ENCODE data around the gene TAF1D.

The TAF1D gene

DNA sequence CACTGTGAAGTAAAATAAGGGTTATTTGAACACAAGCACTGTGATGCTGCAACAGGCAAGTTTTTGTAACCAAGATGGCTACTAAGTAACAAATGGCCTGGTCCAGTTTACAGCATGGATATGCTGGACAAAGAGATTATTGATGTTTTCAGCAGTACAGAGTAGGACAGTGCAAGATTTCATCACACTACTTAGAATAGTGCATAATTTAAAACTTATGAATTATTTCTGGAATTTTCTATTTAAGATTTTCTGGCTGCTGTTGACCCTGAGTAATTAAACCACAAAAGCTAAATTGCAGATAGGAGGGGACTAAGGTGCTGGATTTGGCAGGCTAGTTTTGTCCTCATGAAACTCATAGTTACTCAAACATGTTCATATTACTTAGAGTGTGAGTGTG is 46.7 kb downstream of the TAF1D start:
- H2AFZ ChIP-seq (ENCODE audit: low read length), result no peak overlapping the region
- no peak overlapping the region for H3K4me2 ChIP-seq (ENCODE audit: insufficient read depth, low read length, poor library complexity, severe bottlenecking)
- H3K4me1 ChIP-seq (ENCODE audit: control insufficient read depth in 2 of 2, insufficient read depth in 1 of 2, low read depth in 1 of 2, low read length in 2 of 2), result no peaks in the 10 kb centered on the region
- no peaks in the 10 kb centered on the region for H3K79me1 ChIP-seq (ENCODE audit: low read depth, low read length)
- no peak overlapping the region for H2BK5ac ChIP-seq (ENCODE audit: low read length)
- peaks cover 19 to 93% of the 10 kb centered on the region in 2 donors for H3K36me3 ChIP-seq (replicated peaks in 1 of 2; ENCODE audit: control insufficient read depth in 2 of 2, insufficient read depth in 2 of 2, low read length in 2 of 2)
- H3K18ac ChIP-seq (ENCODE audit: low read length), result no peak overlapping the region
- no peak overlapping the region for H3K14ac ChIP-seq (ENCODE audit: low read length)
- H3K23ac ChIP-seq (ENCODE audit: low read depth, low read length, poor library complexity), result no peak overlapping the region
- no peak overlapping the region for H2AK5ac ChIP-seq (ENCODE audit: low read depth, low read length)
- no peaks in the 10 kb centered on the region for H3K9me3 ChIP-seq (replicated peaks in 1 of 2; ENCODE audit: control insufficient read depth in 2 of 2, insufficient read depth in 1 of 2, low read depth in 1 of 2, low read length in 2 of 2)
- H3K27me3 ChIP-seq (ENCODE audit: control insufficient read depth in 3 of 3, insufficient read depth in 3 of 3, low read depth in 1 of 3, low read length in 3 of 3), result no peaks in the 10 kb centered on the region
- H4K91ac ChIP-seq (ENCODE audit: low read depth, low read length, poor library complexity), result no peak overlapping the region
- H3K4ac ChIP-seq (ENCODE audit: low read length), result no peak overlapping the region
- H3K4me3 ChIP-seq (ENCODE audit: low read length in 2 of 2), result no peak overlapping the region
- no peak overlapping the region for H3K9ac ChIP-seq (ENCODE audit: low read depth, low read length, poor library complexity)
- DNase-seq (ENCODE audit: low spot score), result no peak
- H2BK15ac ChIP-seq (ENCODE audit: low read length), result no peak overlapping the region
- H4K8ac ChIP-seq (ENCODE audit: low read depth, low read length), result no peak overlapping the region
- H3K27ac ChIP-seq (replicated peaks; ENCODE audit: low read length), result no peak overlapping the region
- no peak overlapping the region for H2BK12ac ChIP-seq (ENCODE audit: low read length)
- no peak overlapping the region for H2BK120ac ChIP-seq (ENCODE audit: low read depth, low read length)

DNA sequence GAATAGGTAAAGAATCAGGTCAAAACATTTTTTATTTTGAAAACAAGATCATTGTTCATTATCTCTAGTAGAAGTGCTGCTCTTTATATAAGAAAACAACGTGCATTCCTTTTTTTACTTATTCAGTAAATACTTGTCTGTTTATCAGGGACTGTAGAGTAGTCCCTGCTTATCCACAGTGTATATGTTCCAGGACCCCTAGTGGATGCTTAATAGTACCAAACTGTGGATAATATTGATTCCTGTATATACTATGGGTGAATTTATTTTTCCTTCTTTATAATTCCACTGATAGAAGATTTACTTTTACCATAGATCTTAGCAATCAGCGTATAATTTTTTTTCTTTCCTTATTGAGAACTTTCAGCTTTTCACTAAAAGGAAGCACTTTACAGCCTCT is 47.2 kb downstream of the TAF1D start:
- Histone ChIP-seq H4K8ac (ENCODE audit: low read depth, low read length) (no peak overlapping the region), H2AFZ (ENCODE audit: low read length) (no peak overlapping the region), H2AK5ac (ENCODE audit: low read depth, low read length) (no peak overlapping the region), H3K4me1 (ENCODE audit: control insufficient read depth in 2 of 2, insufficient read depth in 1 of 2, low read depth in 1 of 2, low read length in 2 of 2) (no peaks in the 10 kb centered on the region), H4K91ac (ENCODE audit: low read depth, low read length, poor library complexity) (no peak overlapping the region), H3K36me3 (replicated peaks in 1 of 2; ENCODE audit: control insufficient read depth in 2 of 2, insufficient read depth in 2 of 2, low read length in 2 of 2) (peaks cover 22 to 93% of the 10 kb centered on the region in 2 donors), H3K9ac (ENCODE audit: low read depth, low read length, poor library complexity) (no peak overlapping the region), H3K9me3 (replicated peaks in 1 of 2; ENCODE audit: control insufficient read depth in 2 of 2, insufficient read depth in 1 of 2, low read depth in 1 of 2, low read length in 2 of 2) (no peaks in the 10 kb centered on the region), H2BK15ac (ENCODE audit: low read length) (no peak overlapping the region), H3K79me1 (ENCODE audit: low read depth, low read length) (no peaks in the 10 kb centered on the region), H2BK12ac (ENCODE audit: low read length) (no peak overlapping the region), H3K23ac (ENCODE audit: low read depth, low read length, poor library complexity) (no peak overlapping the region), H3K27ac (replicated peaks; ENCODE audit: low read length) (no peak overlapping the region), H3K4ac (ENCODE audit: low read length) (no peak overlapping the region), H3K18ac (ENCODE audit: low read length) (no peak overlapping the region), H3K14ac (ENCODE audit: low read length) (no peak overlapping the region), H2BK5ac (ENCODE audit: low read length) (no peak overlapping the region), H3K4me3 (ENCODE audit: low read length in 2 of 2) (no peak overlapping the region), H2BK120ac (ENCODE audit: low read depth, low read length) (no peak overlapping the region), H3K27me3 (ENCODE audit: control insufficient read depth in 3 of 3, insufficient read depth in 3 of 3, low read depth in 1 of 3, low read length in 3 of 3) (no peaks in the 10 kb centered on the region), H3K4me2 (ENCODE audit: insufficient read depth, low read length, poor library complexity, severe bottlenecking) (no peak overlapping the region)
- no CpG with 5 or more reads among the region's 2 CpGs for WGBS, 2 donors (ENCODE audit: extremely low coverage in 2 of 2, insufficient read length in 2 of 2, insufficient replicate concordance in 1 of 2)
- DNase-seq (ENCODE audit: low spot score), result no peak

DNA sequence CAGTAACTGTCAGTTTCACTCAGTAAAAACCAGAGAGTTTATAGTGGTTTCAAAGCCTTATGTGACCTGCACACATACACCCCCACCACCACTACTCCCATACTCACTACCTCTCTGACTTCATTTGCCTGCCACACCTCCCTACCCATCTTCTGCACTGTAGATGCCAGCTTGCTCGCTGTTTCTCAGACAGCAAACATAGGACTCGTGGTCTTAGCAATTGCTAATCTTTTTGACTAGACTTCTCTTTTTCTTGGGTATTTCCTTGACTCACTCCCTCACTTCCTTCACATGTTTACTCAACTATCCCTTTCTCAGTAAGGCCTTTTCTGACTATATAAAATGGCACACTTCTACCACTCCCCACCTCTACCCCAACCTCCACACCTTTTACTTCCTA is 52.1 kb downstream of the TAF1D start:
- no peak overlapping the region for H2AFZ ChIP-seq (ENCODE audit: low read length)
- no peak overlapping the region for H3K4ac ChIP-seq (ENCODE audit: low read length)
- H2AK5ac ChIP-seq (ENCODE audit: low read depth, low read length), result no peak overlapping the region
- no peak overlapping the region for H3K14ac ChIP-seq (ENCODE audit: low read length)
- H2BK15ac ChIP-seq (ENCODE audit: low read length), result no peak overlapping the region
- H3K27ac ChIP-seq (replicated peaks; ENCODE audit: low read length), result no peak overlapping the region
- H3K23ac ChIP-seq (ENCODE audit: low read depth, low read length, poor library complexity), result no peak overlapping the region
- peaks cover 21 to 92% of the 10 kb centered on the region in 2 donors for H3K36me3 ChIP-seq (replicated peaks in 1 of 2; ENCODE audit: control insufficient read depth in 2 of 2, insufficient read depth in 2 of 2, low read length in 2 of 2)
- H3K27me3 ChIP-seq (ENCODE audit: control insufficient read depth in 3 of 3, insufficient read depth in 3 of 3, low read depth in 1 of 3, low read length in 3 of 3), result no peaks in the 10 kb centered on the region
- H3K4me3 ChIP-seq (ENCODE audit: low read length in 2 of 2), result no peak overlapping the region
- H4K91ac ChIP-seq (ENCODE audit: low read depth, low read length, poor library complexity), result no peak overlapping the region
- H2BK5ac ChIP-seq (ENCODE audit: low read length), result no peak overlapping the region
- H4K8ac ChIP-seq (ENCODE audit: low read depth, low read length), result no peak overlapping the region
- no peaks in the 10 kb centered on the region for H3K9me3 ChIP-seq (replicated peaks in 1 of 2; ENCODE audit: control insufficient read depth in 2 of 2, insufficient read depth in 1 of 2, low read depth in 1 of 2, low read length in 2 of 2)
- no CpG with 5 or more reads among the region's 2 CpGs for WGBS, 2 donors (ENCODE audit: extremely low coverage in 2 of 2, insufficient read length in 2 of 2, insufficient replicate concordance in 1 of 2)
- H3K4me2 ChIP-seq (ENCODE audit: insufficient read depth, low read length, poor library complexity, severe bottlenecking), result no peak overlapping the region
- no peak for DNase-seq (ENCODE audit: low spot score)
- H2BK120ac ChIP-seq (ENCODE audit: low read depth, low read length), result no peak overlapping the region
- no peaks in the 10 kb centered on the region for H3K79me1 ChIP-seq (ENCODE audit: low read depth, low read length)
- no peak overlapping the region for H2BK12ac ChIP-seq (ENCODE audit: low read length)
- no peaks in the 10 kb centered on the region for H3K4me1 ChIP-seq (ENCODE audit: control insufficient read depth in 2 of 2, insufficient read depth in 1 of 2, low read depth in 1 of 2, low read length in 2 of 2)
- H3K9ac ChIP-seq (ENCODE audit: low read depth, low read length, poor library complexity), result no peak overlapping the region
- H3K18ac ChIP-seq (ENCODE audit: low read length), result no peak overlapping the region

DNA sequence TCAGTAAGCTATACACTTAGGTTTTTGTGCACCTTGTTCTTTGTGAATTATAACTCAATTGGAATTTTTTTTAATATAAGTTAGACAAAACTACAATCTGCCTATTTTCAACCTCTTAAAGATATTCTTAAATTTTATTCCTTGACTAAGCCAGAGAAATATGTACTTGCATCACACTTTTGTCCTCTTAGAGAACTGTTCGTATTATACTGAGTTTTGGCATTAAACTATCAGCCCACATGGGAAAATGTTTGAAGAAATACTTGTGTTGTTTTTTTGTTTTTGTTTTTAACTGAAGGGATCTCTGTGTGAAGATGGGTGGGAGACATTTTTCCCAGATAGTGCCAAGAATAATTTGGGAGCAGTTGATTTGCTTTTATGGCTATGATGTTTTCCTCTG is 54.5 kb downstream of the TAF1D start:
- Histone ChIP-seq H3K14ac (ENCODE audit: low read length) (no peak overlapping the region), H3K18ac (ENCODE audit: low read length) (no peak overlapping the region), H2AFZ (ENCODE audit: low read length) (no peak overlapping the region), H4K91ac (ENCODE audit: low read depth, low read length, poor library complexity) (no peak overlapping the region), H3K4me2 (ENCODE audit: insufficient read depth, low read length, poor library complexity, severe bottlenecking) (no peak overlapping the region), H2BK12ac (ENCODE audit: low read length) (no peak overlapping the region), H2BK15ac (ENCODE audit: low read length) (no peak overlapping the region), H4K8ac (ENCODE audit: low read depth, low read length) (no peak overlapping the region), H3K9ac (ENCODE audit: low read depth, low read length, poor library complexity) (no peak overlapping the region), H2BK5ac (ENCODE audit: low read length) (no peak overlapping the region), H3K27ac (replicated peaks; ENCODE audit: low read length) (no peak overlapping the region), H3K4me3 (ENCODE audit: low read length in 2 of 2) (no peak overlapping the region), H2BK120ac (ENCODE audit: low read depth, low read length) (no peak overlapping the region), H3K79me1 (ENCODE audit: low read depth, low read length) (no peaks in the 10 kb centered on the region), H3K27me3 (ENCODE audit: control insufficient read depth in 3 of 3, insufficient read depth in 3 of 3, low read depth in 1 of 3, low read length in 3 of 3) (no peaks in the 10 kb centered on the region), H3K9me3 (replicated peaks in 1 of 2; ENCODE audit: control insufficient read depth in 2 of 2, insufficient read depth in 1 of 2, low read depth in 1 of 2, low read length in 2 of 2) (no peaks in the 10 kb centered on the region), H3K4me1 (ENCODE audit: control insufficient read depth in 2 of 2, insufficient read depth in 1 of 2, low read depth in 1 of 2, low read length in 2 of 2) (no peaks in the 10 kb centered on the region), H3K4ac (ENCODE audit: low read length) (no peak overlapping the region), H2AK5ac (ENCODE audit: low read depth, low read length) (no peak overlapping the region), H3K36me3 (replicated peaks in 1 of 2; ENCODE audit: control insufficient read depth in 2 of 2, insufficient read depth in 2 of 2, low read length in 2 of 2) (peaks cover 27 to 95% of the 10 kb centered on the region in 2 donors), H3K23ac (ENCODE audit: low read depth, low read length, poor library complexity) (no peak overlapping the region)
- DNase-seq (ENCODE audit: low spot score), result no peak
- WGBS, 2 donors (ENCODE audit: extremely low coverage in 2 of 2, insufficient read length in 2 of 2, insufficient replicate concordance in 1 of 2), result no CpG with 5 or more reads among the region's 1 CpG

All from neuronal stem cell (in vitro differentiated cells).